Neural cell (in vitro differentiated cells): ENCODE data around the gene PKDCC.

Experiments used
- CTCF ChIP-seq: fragments of 450-650 bp; IDR thresholded peaks from 2 replicates; pipeline ENCODE4 v1.5.1; 2014; ENCODE audit warnings: antibody characterized with exemption, mild to moderate bottlenecking, moderate library complexity; ENCODE audit not compliant: poor library complexity, severe bottlenecking
- EP300 ChIP-seq: fragments of 450-650 bp; conservative IDR thresholded peaks from 2 replicates; pipeline ENCODE4 v1.6.1; 2014; ENCODE audit warnings: antibody characterized with exemption, mild to moderate bottlenecking, moderate library complexity; ENCODE audit not compliant: poor library complexity, severe bottlenecking
- POLR2AphosphoS5 ChIP-seq: IDR thresholded peaks from 2 replicates; pipeline ENCODE4 v1.6.1; 2012
- RAD21 ChIP-seq: fragments of 450-650 bp; conservative IDR thresholded peaks from 2 replicates; pipeline ENCODE4 v1.6.1; 2014; ENCODE audit warnings: antibody characterized with exemption, mild to moderate bottlenecking, moderate library complexity
- REST ChIP-seq: IDR thresholded peaks from 2 replicates; pipeline ENCODE4 v1.6.1; 2012; ENCODE audit warnings: borderline replicate concordance
- SMC3 ChIP-seq: fragments of 450-650 bp; conservative IDR thresholded peaks from 2 replicates; pipeline ENCODE4 v1.6.1; 2014; ENCODE audit warnings: antibody characterized with exemption, mild to moderate bottlenecking, moderate library complexity; ENCODE audit not compliant: poor library complexity
- TAF1 ChIP-seq: IDR thresholded peaks from 2 replicates; pipeline ENCODE4 v1.6.1; 2012; ENCODE audit warnings: low read depth

- TF ChIP-seq REST (no peak), CTCF (no peak), TAF1 (no peak), SMC3 (no peak), POLR2AphosphoS5 (no peak), EP300 (no peak), RAD21 (no peak)
Measured at GRCh38 chr2:42085706-42086487, 38.1 kb downstream of the PKDCC start.
